Neural progenitor cell (in vitro differentiated cells): Measurements from ENCODE around the gene NRCAM. TPM values are rescaled to one million over a fixed set of nuclear protein-coding genes. Genes with fewer than 3 reads are reported as not detected.

Experiments used
- DNase-seq: peaks from one replicate; pipeline ENCODE4 v3.0.0-alpha.2; 2016; ENCODE audit warnings: low spot score
- H2AFZ ChIP-seq: fragments of 200-600 bp; sonication (generic); replicated peaks from 2 replicates; pipeline ENCODE4 v1.6.1; 2016; ENCODE audit warnings: antibody characterized with exemption
- H3F3A ChIP-seq: fragments of 200-600 bp; sonication (generic); 2 replicates; pipeline ENCODE4 v1.6.1; 2016; ENCODE audit warnings: antibody characterized with exemption, low read depth
- H3K27ac ChIP-seq: fragments of 200-600 bp; sonication (generic); 2 replicates; pipeline ENCODE4 v1.5.1; 2016; ENCODE audit warnings: mild to moderate bottlenecking
- H3K27me3 ChIP-seq: fragments of 200-600 bp; sonication (generic); 2 replicates; pipeline ENCODE4 v1.6.1; 2016; ENCODE audit warnings: mild to moderate bottlenecking, moderate library complexity
- H3K36me3 ChIP-seq: fragments of 200-600 bp; sonication (generic); 2 replicates; pipeline ENCODE4 v1.5.1; 2016
- H3K4me1 ChIP-seq: fragments of 200-600 bp; sonication (generic); 2 replicates; pipeline ENCODE4 v1.6.1; 2016; ENCODE audit warnings: mixed run types
- H3K4me2 ChIP-seq: fragments of 200-600 bp; sonication (generic); 2 replicates; pipeline ENCODE4 v1.6.1; 2016
- H3K4me3 ChIP-seq: fragments of 200-600 bp; sonication (generic); 2 replicates; pipeline ENCODE4 v1.5.1; 2016
- H3K79me2 ChIP-seq: fragments of 200-600 bp; sonication (generic); 2 replicates; pipeline ENCODE4 v1.6.1; 2016; ENCODE audit warnings: low read depth
- H3K9ac ChIP-seq: fragments of 200-600 bp; sonication (generic); 2 replicates; pipeline ENCODE4 v1.6.1; 2016
- H3K9me3 ChIP-seq: fragments of 200-600 bp; sonication (generic); 2 replicates; pipeline ENCODE4 v1.5.1; 2016; ENCODE audit warnings: low read depth
- H4K20me1 ChIP-seq: fragments of 200-600 bp; sonication (generic); 2 replicates; pipeline ENCODE4 v1.6.1; 2016; ENCODE audit warnings: low read depth
- H3K27ac Mint-ChIP-seq: 3 replicates; pipeline ENCODE4 v1.8.0; 2021; ENCODE audit warnings: mixed read lengths
- H3K27me3 Mint-ChIP-seq: 2 replicates; pipeline ENCODE4 v1.8.0; 2022; ENCODE audit warnings: low read depth, mild to moderate bottlenecking, inconsistent platforms, moderate library complexity, mixed read lengths; ENCODE audit not compliant: insufficient read depth
- H3K36me3 Mint-ChIP-seq: 3 replicates; pipeline ENCODE4 v1.8.0; 2021; ENCODE audit warnings: mixed read lengths
- H3K4me1 Mint-ChIP-seq: 3 replicates; pipeline ENCODE4 v1.8.0; 2021; ENCODE audit warnings: mixed read lengths
- H3K4me3 Mint-ChIP-seq: 3 replicates; pipeline ENCODE4 v1.8.0; 2021; ENCODE audit warnings: mild to moderate bottlenecking, moderate library complexity, mixed read lengths
- H3K9me3 Mint-ChIP-seq: 3 replicates; pipeline ENCODE4 v1.8.0; 2020; ENCODE audit warnings: mixed read lengths
- EZH2 ChIP-seq: fragments of 200-600 bp; sonication (generic); IDR thresholded peaks from 2 replicates; pipeline ENCODE4 v1.6.1; 2017; ENCODE audit warnings: antibody characterized with exemption, mild to moderate bottlenecking, moderate library complexity
- EZH2phosphoT487 ChIP-seq: fragments of 200-600 bp; sonication (generic); IDR thresholded peaks from 2 replicates; pipeline ENCODE4 v1.6.1; 2017; ENCODE audit warnings: antibody characterized with exemption
- total RNA-seq: library from RNA; depleted of rRNA; stranded (reverse); fragments of >200 nt; gene quantifications from 2 replicates; pipeline ENCODE4 v1.2.3, GENCODE V29; 2015; ENCODE audit warnings: low replicate concordance
- TF ChIP-seq, protein P1 (sequence below): fragments of 200-600 bp; sonication (generic); IDR thresholded peaks from 2 replicates; pipeline ENCODE4 v1.5.1; 2017; ENCODE audit warnings: antibody characterized with exemption, mild to moderate bottlenecking

The NRCAM gene
- total RNA-seq, 1 donor from 2014 or later, result 104 TPM

DNA sequence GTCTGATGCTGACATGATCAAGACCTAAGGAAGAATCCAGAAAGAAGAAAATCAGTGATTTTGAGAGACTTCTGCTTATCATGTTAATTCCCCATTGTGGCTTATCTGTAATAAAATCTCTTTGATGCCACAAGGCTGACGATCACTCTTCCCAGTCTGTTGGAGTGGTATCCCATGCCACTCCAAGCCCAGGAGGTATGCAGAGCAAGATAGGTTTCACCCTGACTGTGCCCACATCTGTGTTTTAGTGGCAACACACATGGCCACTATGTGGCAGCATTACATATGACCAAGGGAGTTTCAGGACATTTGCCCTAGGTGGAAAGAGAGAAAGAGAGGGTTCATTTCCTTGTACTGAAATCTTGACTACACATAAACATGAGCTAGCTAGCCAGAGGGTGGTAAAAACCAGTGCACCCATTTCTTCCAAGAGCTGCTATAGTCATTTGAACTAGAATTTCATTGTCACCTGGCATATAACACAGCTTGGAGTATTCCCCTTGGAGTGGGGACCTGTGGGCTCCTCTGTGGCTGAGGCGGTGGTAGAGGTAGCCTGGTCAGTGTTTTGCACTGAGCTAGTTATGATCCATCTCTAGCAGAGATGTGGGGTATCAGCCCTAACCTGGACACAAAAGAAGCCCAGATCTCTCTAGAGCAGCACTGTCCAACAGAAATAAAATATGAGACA lies 346.9 kb downstream of the NRCAM start:
- Mint-ChIP-seq H3K27me3 (peaks cover 2% of the 10 kb centered on the region), H3K9me3 (no peaks in the 10 kb centered on the region), H3K4me1 (no peaks in the 10 kb centered on the region), H3K4me3 (no peak overlapping the region), H3K27ac (no peak overlapping the region), H3K36me3 (no peaks in the 10 kb centered on the region)
- Histone ChIP-seq H4K20me1 (no peaks in the 10 kb centered on the region), H2AFZ (no peak overlapping the region), H3K4me3 (no peak overlapping the region), H3K9ac (no peak overlapping the region), H3F3A (no peaks in the 10 kb centered on the region), H3K4me1 (no peaks in the 10 kb centered on the region), H3K27ac (no peak overlapping the region), H3K36me3 (no peaks in the 10 kb centered on the region), H3K79me2 (no peaks in the 10 kb centered on the region), H3K9me3 (no peaks in the 10 kb centered on the region), H3K27me3 (no peaks in the 10 kb centered on the region), H3K4me2 (no peak overlapping the region)
- peak; percentile 43 for DNase-seq
- TF ChIP-seq EZH2, result no peak
- TF ChIP-seq, protein P1, sequence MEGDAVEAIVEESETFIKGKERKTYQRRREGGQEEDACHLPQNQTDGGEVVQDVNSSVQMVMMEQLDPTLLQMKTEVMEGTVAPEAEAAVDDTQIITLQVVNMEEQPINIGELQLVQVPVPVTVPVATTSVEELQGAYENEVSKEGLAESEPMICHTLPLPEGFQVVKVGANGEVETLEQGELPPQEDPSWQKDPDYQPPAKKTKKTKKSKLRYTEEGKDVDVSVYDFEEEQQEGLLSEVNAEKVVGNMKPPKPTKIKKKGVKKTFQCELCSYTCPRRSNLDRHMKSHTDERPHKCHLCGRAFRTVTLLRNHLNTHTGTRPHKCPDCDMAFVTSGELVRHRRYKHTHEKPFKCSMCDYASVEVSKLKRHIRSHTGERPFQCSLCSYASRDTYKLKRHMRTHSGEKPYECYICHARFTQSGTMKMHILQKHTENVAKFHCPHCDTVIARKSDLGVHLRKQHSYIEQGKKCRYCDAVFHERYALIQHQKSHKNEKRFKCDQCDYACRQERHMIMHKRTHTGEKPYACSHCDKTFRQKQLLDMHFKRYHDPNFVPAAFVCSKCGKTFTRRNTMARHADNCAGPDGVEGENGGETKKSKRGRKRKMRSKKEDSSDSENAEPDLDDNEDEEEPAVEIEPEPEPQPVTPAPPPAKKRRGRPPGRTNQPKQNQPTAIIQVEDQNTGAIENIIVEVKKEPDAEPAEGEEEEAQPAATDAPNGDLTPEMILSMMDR, result peak; percentile 57
- TF ChIP-seq EZH2phosphoT487, result no peak

DNA sequence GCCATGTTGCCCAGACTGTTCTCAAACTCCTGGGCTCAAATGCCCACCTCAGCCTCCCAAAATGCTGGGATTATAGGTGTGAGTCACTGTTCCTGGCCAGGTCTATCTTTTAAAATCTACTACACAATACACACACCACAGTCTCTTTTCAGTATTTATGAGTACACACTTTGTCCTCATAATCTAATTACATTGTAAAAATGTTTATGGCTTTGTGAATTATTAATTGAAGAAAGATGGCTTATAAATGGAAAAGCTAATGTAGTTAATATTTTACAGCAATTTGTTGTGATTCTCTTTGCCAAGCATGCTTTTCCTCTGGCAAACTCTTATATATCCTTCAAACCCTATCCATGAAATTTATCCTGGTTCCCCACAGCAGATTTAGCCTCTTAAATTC lies 348.1 kb downstream of the NRCAM start:
- Histone ChIP-seq H3K4me1 (no peaks in the 10 kb centered on the region), H3K4me2 (no peak overlapping the region), H3K27me3 (no peaks in the 10 kb centered on the region), H4K20me1 (no peaks in the 10 kb centered on the region), H3K9ac (no peak overlapping the region), H3K79me2 (no peaks in the 10 kb centered on the region), H3F3A (no peaks in the 10 kb centered on the region), H3K27ac (no peak overlapping the region), H2AFZ (no peak overlapping the region), H3K36me3 (no peaks in the 10 kb centered on the region), H3K9me3 (no peaks in the 10 kb centered on the region), H3K4me3 (no peak overlapping the region)
- DNase-seq, result no peak
- Mint-ChIP-seq H3K9me3 (no peaks in the 10 kb centered on the region), H3K36me3 (no peaks in the 10 kb centered on the region), H3K4me1 (no peaks in the 10 kb centered on the region), H3K4me3 (no peak overlapping the region), H3K27me3 (no peaks in the 10 kb centered on the region), H3K27ac (no peak overlapping the region)
- TF ChIP-seq, protein P1, result no peak
- no peak for TF ChIP-seq EZH2phosphoT487
- no peak for TF ChIP-seq EZH2

DNA sequence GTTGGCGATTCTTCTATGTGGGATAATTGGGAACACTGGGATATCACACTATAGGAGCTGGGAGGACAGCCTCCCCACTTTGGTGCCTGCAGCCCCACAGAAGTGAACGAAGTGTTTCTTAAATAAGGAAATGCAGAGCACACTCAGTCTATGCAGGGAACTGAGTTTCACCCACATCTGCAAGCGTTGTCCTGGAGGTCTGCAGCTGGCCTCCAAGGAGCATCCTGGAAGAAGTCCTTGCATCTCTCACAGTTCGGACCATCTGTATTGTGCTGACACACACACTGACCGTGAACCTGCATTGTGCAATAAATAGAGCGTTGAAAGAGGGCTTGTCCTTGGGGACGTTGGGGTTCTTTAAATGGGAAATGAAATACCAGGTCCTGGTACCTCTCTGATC lies 351.9 kb downstream of the NRCAM start:
- Mint-ChIP-seq H3K4me3 (no peak overlapping the region), H3K27me3 (no peaks in the 10 kb centered on the region), H3K36me3 (no peaks in the 10 kb centered on the region), H3K4me1 (no peaks in the 10 kb centered on the region), H3K9me3 (no peaks in the 10 kb centered on the region), H3K27ac (no peak overlapping the region)
- Histone ChIP-seq H3K36me3 (no peaks in the 10 kb centered on the region), H3K4me2 (no peak overlapping the region), H3K79me2 (no peaks in the 10 kb centered on the region), H2AFZ (no peak overlapping the region), H3K9me3 (no peaks in the 10 kb centered on the region), H3K27me3 (no peaks in the 10 kb centered on the region), H3F3A (no peaks in the 10 kb centered on the region), H4K20me1 (no peaks in the 10 kb centered on the region), H3K9ac (no peak overlapping the region), H3K4me1 (no peaks in the 10 kb centered on the region), H3K4me3 (no peak overlapping the region), H3K27ac (no peak overlapping the region)
- no peak for DNase-seq
- TF ChIP-seq, protein P1, result no peak
- no peak for TF ChIP-seq EZH2phosphoT487
- no peak for TF ChIP-seq EZH2
